Right lobe of liver (tissue), 6 donors: ENCODE data around the gene PLEKHO1. TPM values are rescaled to one million over a fixed set of nuclear protein-coding genes. Genes with fewer than 3 reads are reported as not detected.

Source experiments
- ATAC-seq, 4 donors: fragments of 200-7000 bp; cut with Tn5 transposase; one replicate each; pipeline ENCODE4 v1.9.1; 2020; ENCODE audit warnings: mild to moderate bottlenecking in 4 of 4, moderate library complexity in 4 of 4
- DNase-seq, 3 donors: peaks; one replicate each; pipeline ENCODE4 v3.0.0-alpha.2; 2020
- H3K27ac ChIP-seq, 3 donors: fragments of 200-600 bp; one replicate each; pipeline ENCODE4 v1.8.0; 2022
- H3K27me3 ChIP-seq, 2 donors: fragments of 200-600 bp; one replicate each; pipeline ENCODE4 v1.8.0; 2022
- H3K36me3 ChIP-seq, 4 donors: fragments of 200-600 bp; sonication (generic) in 1 of 4; one replicate each; pipeline versions ENCODE4 v1.5.1 to v1.8.0; 2017 to 2022; ENCODE audit warnings: control low read depth in 1 of 4
- H3K4me1 ChIP-seq, 4 donors: fragments of 200-600 bp; sonication (generic) in 1 of 4; one replicate each; pipeline versions ENCODE4 v1.5.1 to v1.8.0; 2017 to 2022; ENCODE audit warnings: control low read depth in 1 of 4
- H3K4me3 ChIP-seq, 3 donors: fragments of 200-600 bp; one replicate each; pipeline ENCODE4 v1.8.0; 2022
- H3K9me3 ChIP-seq, 4 donors: fragments of 200-600 bp; sonication (generic) in 1 of 4; one replicate each; pipeline versions ENCODE4 v1.5.1 to v1.8.0; 2017 to 2022; ENCODE audit warnings: control low read depth in 1 of 4
- CTCF ChIP-seq, 4 donors: fragments of 200-600 bp in 3 of 4; fragments of 450-650 bp in 1 of 4; IDR thresholded peaks; one replicate each; pipeline versions ENCODE4 v1.5.1 to v1.8.0; 2016 to 2022; ENCODE audit warnings: antibody characterized with exemption in 4 of 4, mild to moderate bottlenecking in 2 of 4
- POLR2A ChIP-seq: fragments of 450-650 bp; IDR thresholded peaks from one replicate; pipeline ENCODE4 v1.6.1; 2017; ENCODE audit warnings: antibody characterized with exemption, mild to moderate bottlenecking
- WGBS: methylation state at CpG from one replicate; pipeline ENCODE4 v1.1.6; 2018; ENCODE audit warnings: low coverage, low lambda C conversion rate; ENCODE audit not compliant: insufficient coverage; ENCODE audit errors: missing lambda C conversion rate; 5-methylcytosine and 5-hydroxymethylcytosine counted together
- intact Hi-C, 2 donors: fragments of 100-400 bp; cut with DNase I; formaldehyde crosslinking; loops; one replicate each; pipeline versions ENCODE4 v1.11.2 to v1.14.1; 2022
- total RNA-seq, 6 experiments: library from RNA; depleted of rRNA in 2 of 6; stranded (reverse); fragments of >200 nt in 2 of 6; fragmentation: NEBNext Ultra II Directional in 3 of 6; extraction: Animal tissue kit (Norgen Biotek cat#: 25700) in 3 of 6; gene quantifications; one replicate each; pipeline versions ENCODE4 v1.1.0 to v1.2.4, GENCODE V29; 2016 to 2023
- donor health status: DM: no; HTN: yes; CAD: no.
- donor health status: DM: no; HTN: no; CAD: no.
- donor health status: DM: no; HTN: no; CAD: no.
- donor health status: DM: no; HTN: yes; CAD: no.
- donor health status: DM: no; HTN: yes; CAD: no.

PLEKHO1 gene
- total RNA-seq, 6 experiments from 2014 or later = 3.4 to 11.7 (median 5.3) TPM

GRCh38 chr1:150162582-150162861 lies 12.8 kb downstream of the PLEKHO1 start:
- H3K4me1 ChIP-seq = no peaks in the 10 kb centered on the region
- no peaks in the 10 kb centered on the region for H3K27me3 ChIP-seq
- no peak for ATAC-seq
- no peaks in the 10 kb centered on the region for H3K36me3 ChIP-seq
- no peak overlapping the region for H3K4me3 ChIP-seq
- WGBS = 54% methylated on average over 3 of the region's 4 CpGs
- DNase-seq = no peak
- no peaks in the 10 kb centered on the region for H3K9me3 ChIP-seq
- intact Hi-C loops = loop anchor here (10.0 kb wide), 1 partner anchor 88 kb away; no protein-coding TSS in a partner anchor
- peak overlapping the region; percentile 41 to 67 (median 59) for H3K27ac ChIP-seq
- TF ChIP-seq CTCF (IDR thresholded peaks at IDR 0.05) = no peak
- TF ChIP-seq POLR2A = no peak

GRCh38 chr1:150162862-150163706 lies 13.4 kb downstream of the PLEKHO1 start:
- Histone ChIP-seq H3K27ac (peak overlapping the region; percentile 59 to 67 (median 60)), H3K4me3 (no peak overlapping the region), H3K4me1 (no peaks in the 10 kb centered on the region), H3K36me3 (no peaks in the 10 kb centered on the region), H3K27me3 (no peaks in the 10 kb centered on the region), H3K9me3 (no peaks in the 10 kb centered on the region)
- no peak for TF ChIP-seq CTCF (IDR thresholded peaks at IDR 0.05)
- peak; percentile 55 for TF ChIP-seq POLR2A
- DNase-seq (peak; percentile 60 to 72 (median 65)), ATAC-seq (peak; percentile 64 to 75 (median 68))
- intact Hi-C loops = loop anchor here (10.0 kb wide), 1 partner anchor 88 kb away; no protein-coding TSS in a partner anchor
- 34% methylated on average over 13 of the region's 14 CpGs for WGBS

- H3K4me3 ChIP-seq = no peak overlapping the region
- H3K4me1 ChIP-seq = no peaks in the 10 kb centered on the region
- intact Hi-C loops = loop anchor here (10.0 kb wide), 1 partner anchor 89 kb away; no protein-coding TSS in a partner anchor
- DNase-seq (no peak), ATAC-seq (peak in 3 of 4 donors; percentile 8 to 33 (median 18))
- H3K27ac ChIP-seq = peak overlapping the region in 2 of 3 donors; percentile 51 to 60
- WGBS = 83% methylated on average over 2 of the region's 5 CpGs
- H3K27me3 ChIP-seq = no peaks in the 10 kb centered on the region
- no peak for TF ChIP-seq POLR2A
- no peak for TF ChIP-seq CTCF (IDR thresholded peaks at IDR 0.05)
- H3K36me3 ChIP-seq = no peaks in the 10 kb centered on the region
- no peaks in the 10 kb centered on the region for H3K9me3 ChIP-seq
Observed at GRCh38 chr1:150164224-150164623, 14.5 kb downstream of the PLEKHO1 start.

GRCh38 chr1:150164779-150165178 lies 15.1 kb downstream of the PLEKHO1 start:
- no peak for TF ChIP-seq POLR2A
- TF ChIP-seq CTCF (IDR thresholded peaks at IDR 0.05) = no peak
- H3K27me3 ChIP-seq = no peaks in the 10 kb centered on the region
- H3K27ac ChIP-seq = no peak overlapping the region
- ATAC-seq (no peak), DNase-seq (no peak)
- H3K4me1 ChIP-seq = no peaks in the 10 kb centered on the region
- no peaks in the 10 kb centered on the region for H3K36me3 ChIP-seq
- intact Hi-C loops = loop anchor here (10.0 kb wide), 1 partner anchor 90 kb away; no protein-coding TSS in a partner anchor
- no peak overlapping the region for H3K4me3 ChIP-seq
- WGBS = 80% methylated on average over 4 of the region's 5 CpGs
- no peaks in the 10 kb centered on the region for H3K9me3 ChIP-seq
